Stimulated activated CD4-positive, alpha-beta T cell treated with anti-CD3 and anti-CD28 coated beads, Interleukin-15, amount 100 ng/mL, for 24 hours (primary cell): ENCODE results near the gene SNX25.
A peak's percentile ranks its signal among the peaks of the same experiment; 100 is the strongest.
"Not testable (repeated sequence)": the region's sequence is repeated elsewhere in the genome, so short reads cannot be mapped to it uniquely, and the experiment has no call there.

ENCODE experiments used
- DNase-seq: peaks from one replicate; pipeline ENCODE4 v3.0.0-alpha.2; 2020

The SNX25 gene

DNA sequence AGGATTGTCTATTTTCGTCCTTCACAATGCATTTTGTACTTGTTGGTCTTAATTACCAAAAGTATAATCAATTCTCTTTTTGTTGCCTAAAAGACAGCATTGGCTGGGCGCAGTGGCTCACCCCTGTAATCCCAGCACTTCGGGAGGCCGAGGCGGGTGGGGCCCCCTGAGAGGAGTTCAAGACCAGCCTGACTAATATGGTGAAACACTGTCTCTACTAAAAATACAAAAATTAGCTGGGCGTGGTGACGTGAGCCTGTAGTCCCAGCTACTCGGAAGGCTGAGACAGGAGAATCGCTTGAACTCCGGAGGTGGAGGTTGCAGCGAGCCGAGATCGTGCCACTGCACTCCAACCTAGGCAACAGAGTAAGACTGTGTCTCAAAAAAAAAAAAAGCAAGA is 4.3 kb upstream of the SNX25 start:
- not testable (repeated sequence) for DNase-seq

DNA sequence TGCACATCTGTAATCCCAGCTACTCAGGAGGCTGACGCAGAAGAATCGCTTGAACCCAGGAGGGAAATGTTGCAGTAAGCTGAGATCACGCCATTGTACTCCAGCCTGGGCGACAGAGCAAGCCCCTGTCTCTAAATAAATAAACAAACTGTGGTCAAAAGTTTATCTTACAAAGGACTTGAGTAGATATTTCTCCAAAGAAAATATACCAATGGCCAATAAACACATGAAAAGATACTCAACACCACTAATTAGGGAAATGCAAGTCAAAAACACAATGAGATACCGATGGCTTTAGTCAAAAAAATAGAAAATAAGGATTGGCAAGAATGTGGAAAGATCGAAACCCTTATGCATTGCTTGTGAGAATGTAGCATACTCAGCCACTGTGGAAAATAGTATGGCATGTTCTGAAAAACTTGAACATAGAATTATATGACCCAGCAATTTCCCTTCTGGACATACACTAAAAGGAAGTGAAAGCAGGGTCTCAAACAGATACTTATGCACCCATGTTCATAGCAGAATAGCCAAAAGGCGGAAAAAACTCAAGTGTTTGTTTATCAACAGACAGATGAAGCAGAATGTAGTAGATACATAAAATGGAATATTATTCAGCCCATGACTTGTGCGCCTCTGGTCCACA is 3.6 kb upstream of the SNX25 start:
- no peak for DNase-seq

DNA sequence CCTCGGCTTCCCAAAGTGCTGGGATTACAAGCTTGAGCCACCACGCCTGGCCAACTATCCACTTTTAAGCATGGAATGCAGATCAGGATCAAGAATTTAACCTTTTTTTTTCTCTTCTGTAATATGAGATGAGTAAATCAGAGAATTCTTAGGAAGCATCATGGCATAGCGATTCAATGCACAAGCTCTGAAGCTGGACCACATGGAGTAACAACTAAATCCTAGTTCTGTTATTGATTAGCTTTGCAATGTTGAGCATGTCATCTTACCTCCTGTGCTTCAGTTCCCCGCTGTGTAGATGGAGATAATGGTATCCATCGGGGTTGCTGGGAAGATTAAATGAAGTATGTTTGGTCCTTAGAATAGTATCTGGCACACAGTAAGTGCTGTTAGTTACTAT is 1.9 kb upstream of the SNX25 start:
- no peak for DNase-seq

DNA sequence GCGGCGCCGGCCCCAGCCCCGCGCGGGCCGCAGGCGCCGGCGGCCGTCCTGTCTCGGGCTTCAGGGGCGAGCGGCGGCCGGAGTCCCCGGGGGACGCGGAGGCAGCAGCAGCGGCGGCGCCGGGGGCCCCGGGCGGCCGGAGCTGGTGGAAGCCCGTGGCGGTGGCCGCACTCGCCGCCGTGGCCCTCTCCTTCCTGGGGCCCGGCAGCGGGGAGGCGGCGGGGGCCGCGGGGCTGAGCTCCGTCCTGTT is 379 bp downstream of the SNX25 start:
- not testable (repeated sequence) for DNase-seq

GRCh38 chr4:185210102-185210981 is 944 bp downstream of the SNX25 start:
- peak; percentile 59 for DNase-seq

DNA sequence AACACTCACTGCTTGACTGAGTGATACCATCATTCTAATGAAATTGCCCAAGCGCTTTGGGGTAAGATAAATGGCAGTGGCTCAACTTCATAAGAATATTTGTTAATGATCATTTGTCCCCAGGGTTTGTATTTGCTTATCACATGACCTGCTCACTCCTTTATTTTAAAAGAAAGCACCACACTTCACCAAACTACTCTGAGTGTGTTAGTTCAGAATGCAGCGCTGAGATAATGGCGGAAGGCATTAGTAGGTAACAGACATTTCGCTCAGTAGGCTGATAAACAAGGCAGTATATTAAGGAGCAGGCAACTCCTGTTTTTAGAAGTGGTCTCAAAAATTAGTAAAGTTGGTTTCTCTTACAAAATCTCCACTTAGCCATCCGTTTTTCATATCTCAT is 1.6 kb downstream of the SNX25 start:
- DNase-seq, result no peak

- no peak for DNase-seq
Measured at GRCh38 chr4:185211641-185212040, 2.2 kb downstream of the SNX25 start.

DNA sequence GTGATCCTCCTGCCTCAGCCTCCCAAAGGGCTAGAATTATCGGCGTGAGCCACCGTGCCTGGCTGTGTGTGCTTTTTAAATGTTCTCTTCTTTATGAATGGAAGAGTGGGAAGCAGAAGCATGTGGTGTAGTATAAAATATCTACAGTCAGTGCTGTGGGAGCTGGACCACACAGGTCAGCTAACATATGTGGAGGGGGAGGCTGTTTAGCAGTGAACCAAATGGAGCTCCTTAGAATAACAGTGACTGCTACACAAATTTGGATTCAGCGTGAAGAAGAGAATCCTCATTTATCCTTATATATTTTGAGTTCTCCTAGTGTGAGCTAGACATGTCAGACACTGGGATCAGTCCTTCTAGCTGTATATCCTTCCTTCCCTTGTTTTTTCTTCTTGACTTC is 3.2 kb downstream of the SNX25 start:
- no peak for DNase-seq

- DNase-seq, result no peak
Measured at GRCh38 chr4:185213877-185214276, 4.5 kb downstream of the SNX25 start.

GRCh38 chr4:185215261-185215660 is 5.9 kb downstream of the SNX25 start:
- DNase-seq, result no peak

GRCh38 chr4:185217408-185217975 is 8.1 kb downstream of the SNX25 start:
- DNase-seq, result no peak

DNA sequence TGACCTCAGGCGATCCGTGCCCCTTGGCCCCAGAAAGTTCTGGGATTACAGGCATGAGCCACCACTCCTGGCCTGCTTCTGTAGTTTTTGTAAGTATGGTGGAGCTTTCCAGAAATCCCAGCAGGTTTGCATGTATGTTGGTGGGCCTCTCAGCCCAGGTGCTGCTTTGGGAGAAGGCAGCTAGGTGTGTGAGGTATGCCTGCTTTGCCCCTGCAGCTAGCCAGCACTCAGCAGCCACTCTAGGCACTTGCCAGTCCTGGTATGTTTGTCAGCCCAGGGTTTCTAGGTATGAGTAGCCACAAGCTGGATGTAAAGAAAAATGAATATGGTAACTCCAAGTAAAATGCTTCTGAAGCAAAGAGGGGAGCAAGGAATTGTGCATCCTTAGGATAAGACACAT is 8.9 kb downstream of the SNX25 start:
- no peak for DNase-seq

DNA sequence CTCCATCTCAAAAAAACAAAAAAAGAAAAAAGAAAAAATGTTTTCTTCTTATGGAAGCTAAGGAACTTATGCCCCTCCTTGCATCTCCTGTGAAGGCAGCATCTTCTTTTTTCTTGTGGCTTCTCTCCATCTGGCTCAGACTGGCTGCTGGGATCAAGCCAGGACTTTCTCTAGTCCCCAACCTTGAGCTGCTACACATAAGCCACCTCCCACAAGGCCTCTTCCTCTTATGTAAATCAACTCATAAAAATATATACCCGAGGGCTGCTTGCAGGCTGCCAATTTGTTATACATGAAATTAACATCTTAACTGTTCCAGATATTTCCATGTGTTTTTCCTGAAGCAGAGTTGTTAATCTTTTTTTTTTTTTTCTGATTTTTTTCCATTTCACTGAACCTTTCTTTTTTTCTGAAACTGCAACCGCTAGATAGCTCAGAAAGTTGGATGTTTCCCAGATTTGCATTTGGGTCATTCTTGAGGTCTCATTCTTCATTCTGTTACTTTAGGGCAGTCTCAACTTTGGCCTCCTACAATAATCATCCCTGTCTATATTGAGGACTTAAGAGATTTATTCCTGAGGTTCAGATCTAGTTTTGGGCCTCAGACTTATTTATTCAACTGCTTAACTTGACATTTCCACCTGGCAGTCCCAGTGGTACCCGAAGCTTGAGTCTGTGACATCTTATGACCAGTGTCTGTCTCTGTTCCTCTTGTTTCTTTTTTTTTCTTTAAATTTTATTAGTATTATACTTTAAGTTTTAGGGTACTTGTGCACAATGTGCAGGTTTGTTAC is 10.3 kb downstream of the SNX25 start:
- DNase-seq, result no peak

DNA sequence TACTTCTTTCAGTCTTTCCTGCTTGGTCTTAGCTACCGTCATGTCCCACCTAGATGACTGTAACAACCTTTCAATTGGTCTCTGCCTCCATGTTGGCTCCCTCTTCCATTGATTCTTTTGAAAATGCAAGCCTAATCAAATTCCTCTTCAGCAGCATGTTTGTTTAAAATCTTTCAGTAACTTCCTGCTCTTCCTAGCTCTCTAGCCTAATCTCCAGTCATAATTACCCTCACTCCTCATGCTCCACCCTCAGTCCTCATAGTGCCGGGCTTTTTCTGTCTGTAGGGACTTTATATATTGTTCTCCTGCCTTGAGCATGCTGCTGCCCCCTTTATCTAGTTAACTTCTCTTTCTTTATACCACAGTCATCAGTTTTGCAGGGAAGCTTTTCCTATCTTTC is 12.1 kb downstream of the SNX25 start:
- no peak for DNase-seq

DNA sequence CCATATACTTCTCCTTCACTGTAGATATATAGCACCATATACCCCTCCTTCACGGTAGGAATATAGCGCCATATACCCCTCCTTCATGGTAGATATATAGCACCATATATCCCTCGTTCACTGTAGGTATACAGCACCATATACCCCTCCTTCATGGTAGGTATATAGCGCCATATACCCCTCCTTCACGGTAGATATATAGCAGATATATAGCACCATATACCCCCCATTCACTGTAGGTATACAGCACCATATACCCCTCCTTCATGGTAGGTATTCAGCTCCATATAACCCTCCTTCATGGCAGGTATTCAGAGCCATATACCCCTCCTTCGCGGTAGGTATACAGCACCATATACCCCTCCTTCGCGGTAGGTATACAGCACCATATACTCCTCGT is 12.5 kb downstream of the SNX25 start:
- no peak for DNase-seq

GRCh38 chr4:185222598-185222997 is 13.2 kb downstream of the SNX25 start:
- DNase-seq, result no peak

GRCh38 chr4:185224597-185224996 is 15.2 kb downstream of the SNX25 start:
- no peak for DNase-seq

GRCh38 chr4:185225940-185226339 is 16.5 kb downstream of the SNX25 start:
- DNase-seq, result no peak

DNA sequence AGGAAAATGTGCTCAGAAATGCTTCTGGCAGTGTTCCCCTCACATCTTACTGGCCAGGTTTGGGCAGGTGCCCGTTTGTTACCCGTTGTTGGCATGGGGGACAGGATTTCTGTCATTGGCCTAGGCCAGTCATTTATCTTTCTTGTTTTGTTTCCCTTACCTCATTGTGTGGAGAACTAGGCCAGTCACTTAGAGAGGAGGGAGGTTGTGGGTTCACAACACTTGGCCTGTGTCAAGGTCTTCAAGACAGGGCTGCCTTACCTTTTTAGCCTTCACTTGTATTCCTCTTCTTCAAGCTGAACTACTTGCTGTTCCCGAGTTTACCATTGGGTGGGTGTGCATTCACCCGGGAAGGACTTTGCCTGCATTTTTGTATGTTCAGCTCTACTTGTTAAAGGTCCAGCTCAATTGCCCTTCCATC is 17.7 kb downstream of the SNX25 start:
- no peak for DNase-seq

GRCh38 chr4:185227713-185228278 is 18.4 kb downstream of the SNX25 start:
- DNase-seq, result no peak

GRCh38 chr4:185229021-185229818 is 19.8 kb downstream of the SNX25 start:
- no peak for DNase-seq

- DNase-seq, result no peak
Measured at GRCh38 chr4:185232370-185232769, 23.0 kb downstream of the SNX25 start.
